Endothelial cell (in vitro differentiated cells): Measurements from ENCODE around the gene HASPIN. TPM values are rescaled to one million over a fixed set of nuclear protein-coding genes. Genes with fewer than 3 reads are reported as not detected.
"Not testable (repeated sequence)": the region's sequence is repeated elsewhere in the genome, so short reads cannot be mapped to it uniquely, and the experiment has no call there.

Experiments used
- DNase-seq: peaks from one replicate; pipeline ENCODE4 v3.0.0; 2021; ENCODE audit warnings: low spot score
- H3K27ac Mint-ChIP-seq: one replicate; pipeline ENCODE4 v1.8.0; 2021; ENCODE audit warnings: mixed read lengths, inconsistent platforms; ENCODE audit not compliant: unreplicated experiment
- H3K27me3 Mint-ChIP-seq: one replicate; pipeline ENCODE4 v1.8.0; 2021; ENCODE audit warnings: mild to moderate bottlenecking, moderate library complexity, mixed read lengths, inconsistent platforms; ENCODE audit not compliant: unreplicated experiment
- H3K36me3 Mint-ChIP-seq: one replicate; pipeline ENCODE4 v1.8.0; 2021; ENCODE audit warnings: mild to moderate bottlenecking, low read depth, mixed read lengths, inconsistent platforms; ENCODE audit not compliant: unreplicated experiment
- H3K4me1 Mint-ChIP-seq: one replicate; pipeline ENCODE4 v1.8.0; 2021; ENCODE audit warnings: mild to moderate bottlenecking, mixed read lengths, inconsistent platforms; ENCODE audit not compliant: unreplicated experiment
- H3K4me3 Mint-ChIP-seq: one replicate; pipeline ENCODE4 v1.8.0; 2021; ENCODE audit warnings: mild to moderate bottlenecking, mixed read lengths, inconsistent platforms; ENCODE audit not compliant: unreplicated experiment
- H3K9me3 Mint-ChIP-seq: one replicate; pipeline ENCODE4 v1.8.0; 2021; ENCODE audit warnings: mixed read lengths, inconsistent platforms; ENCODE audit not compliant: unreplicated experiment
- CTCF ChIP-seq: fragments of 200-600 bp; sonication (generic); IDR thresholded peaks from one replicate; pipeline ENCODE4 v1.5.0; 2021; ENCODE audit warnings: antibody characterized with exemption; ENCODE audit not compliant: unreplicated experiment
- total RNA-seq: library from RNA; stranded (reverse); fragmentation: NEBNext Ultra II Directional; extraction: Animal tissue kit (Norgen Biotek cat#: 25700); gene quantifications from one replicate; pipeline ENCODE4 v1.2.1, GENCODE V29; 2021; ENCODE audit not compliant: unreplicated experiment

HASPIN gene
- total RNA-seq, 1 donor from 2014 or later, result 5.2 TPM

DNA sequence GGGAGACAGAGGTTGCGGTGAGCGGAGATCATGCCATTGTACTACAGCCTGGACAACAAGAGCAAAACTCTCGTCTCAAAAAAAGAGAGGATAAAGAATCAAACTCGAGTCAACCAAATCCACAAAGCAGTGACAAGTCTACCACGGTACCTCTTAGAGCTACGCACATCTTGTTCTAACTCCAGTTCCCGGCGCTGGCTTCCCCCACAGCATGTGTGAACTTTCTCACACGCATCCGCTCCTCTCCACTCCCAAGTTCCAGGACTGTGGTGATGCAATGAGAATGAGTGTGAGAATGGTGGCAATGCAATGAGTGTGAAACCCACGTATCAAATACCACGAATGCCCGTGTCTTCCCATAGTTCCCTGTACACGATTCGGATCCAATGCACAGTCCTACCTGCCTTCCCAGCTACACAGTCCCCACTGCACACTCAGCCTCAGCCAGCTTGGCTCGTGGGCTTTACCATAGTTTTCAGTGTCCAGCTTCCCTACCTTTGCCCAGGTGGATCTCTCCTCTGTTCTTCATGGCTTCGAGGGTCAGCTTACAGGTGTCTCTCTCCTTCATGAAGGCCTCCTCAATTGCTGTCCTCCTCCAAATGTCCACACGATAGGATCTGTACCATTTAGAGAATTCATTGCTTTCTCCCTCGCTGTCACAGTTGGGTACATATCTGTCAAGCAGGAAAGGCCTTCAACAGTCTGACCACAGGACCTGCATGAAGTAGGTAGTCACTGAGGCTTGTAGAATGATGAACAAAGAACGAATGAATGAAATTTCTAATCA, 18.6 kb upstream of the HASPIN start:
- peaks cover 2% of the 10 kb centered on the region for H3K27me3 Mint-ChIP-seq
- H3K27ac Mint-ChIP-seq, result no peak overlapping the region
- peaks cover 7% of the 10 kb centered on the region for H3K36me3 Mint-ChIP-seq
- no peaks in the 10 kb centered on the region for H3K9me3 Mint-ChIP-seq
- no peak overlapping the region for H3K4me3 Mint-ChIP-seq
- peaks cover 4% of the 10 kb centered on the region for H3K4me1 Mint-ChIP-seq
- DNase-seq, result no peak
- no peak for TF ChIP-seq CTCF

DNA sequence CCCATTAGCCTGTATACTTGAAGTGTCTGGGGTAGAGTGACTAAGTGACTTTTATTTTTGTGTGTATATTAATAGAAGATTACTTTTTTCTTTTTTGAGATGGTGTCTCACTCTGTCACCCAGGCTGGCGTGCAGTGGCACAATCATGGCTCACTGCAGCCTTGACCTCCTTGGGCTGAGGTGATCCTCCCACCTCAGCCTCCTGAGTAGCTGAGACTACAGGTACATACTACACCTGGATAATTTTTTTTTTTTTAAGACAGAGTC, 18.1 kb upstream of the HASPIN start:
- not testable (repeated sequence) for H3K36me3 Mint-ChIP-seq, H3K27ac Mint-ChIP-seq, H3K9me3 Mint-ChIP-seq, H3K27me3 Mint-ChIP-seq, H3K4me3 Mint-ChIP-seq, DNase-seq, H3K4me1 Mint-ChIP-seq

- Mint-ChIP-seq H3K36me3 (peaks cover 4% of the 10 kb centered on the region), H3K27ac (no peak overlapping the region), H3K4me3 (no peak overlapping the region), H3K4me1 (peaks cover 4% of the 10 kb centered on the region), H3K9me3 (no peaks in the 10 kb centered on the region), H3K27me3 (peaks cover 2% of the 10 kb centered on the region)
- TF ChIP-seq CTCF, result no peak
- no peak for DNase-seq
Measured at GRCh38 chr17:3708366-3708765, 15.3 kb upstream of the HASPIN start.

DNA sequence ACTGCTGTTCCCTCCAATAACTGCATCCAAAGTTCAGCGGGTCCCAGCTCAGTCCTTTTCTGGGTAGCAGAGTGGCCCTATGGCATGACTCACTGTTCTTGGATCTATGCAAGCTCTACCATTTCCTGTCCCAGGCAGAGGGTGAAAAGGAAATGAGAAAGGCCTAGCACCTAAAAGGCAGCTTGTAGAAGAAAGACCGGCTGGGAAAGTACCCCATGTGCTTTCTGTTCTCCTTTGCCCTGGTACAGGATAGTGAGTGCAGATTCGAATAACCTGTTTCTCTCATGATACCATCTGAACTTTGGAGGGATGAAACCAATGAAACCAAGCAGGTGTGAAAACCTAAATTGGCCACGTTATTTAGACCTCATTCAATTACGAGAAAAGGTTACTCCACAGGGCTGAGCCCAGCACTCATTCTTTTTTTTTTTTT, 12.7 kb upstream of the HASPIN start:
- Mint-ChIP-seq H3K9me3 (no peaks in the 10 kb centered on the region), H3K36me3 (peaks cover 9% of the 10 kb centered on the region), H3K27ac (no peak overlapping the region), H3K4me1 (no peaks in the 10 kb centered on the region), H3K4me3 (no peak overlapping the region), H3K27me3 (peaks cover 2% of the 10 kb centered on the region)
- DNase-seq, result no peak
- no peak for TF ChIP-seq CTCF

GRCh38 chr17:3712811-3713463, 10.8 kb upstream of the HASPIN start:
- no peak for TF ChIP-seq CTCF
- H3K9me3 Mint-ChIP-seq, result no peaks in the 10 kb centered on the region
- no peak overlapping the region for H3K4me3 Mint-ChIP-seq
- H3K27me3 Mint-ChIP-seq, result peaks cover 2% of the 10 kb centered on the region
- peaks cover 15% of the 10 kb centered on the region for H3K36me3 Mint-ChIP-seq
- H3K27ac Mint-ChIP-seq, result no peak overlapping the region
- no peak for DNase-seq
- peaks cover 6% of the 10 kb centered on the region for H3K4me1 Mint-ChIP-seq
